ENCODE results near the gene GAB2.
"Not testable (repeated sequence)": the region's sequence is repeated elsewhere in the genome, so short reads cannot be mapped to it uniquely, and the experiment has no call there.

GAB2 gene

DNA sequence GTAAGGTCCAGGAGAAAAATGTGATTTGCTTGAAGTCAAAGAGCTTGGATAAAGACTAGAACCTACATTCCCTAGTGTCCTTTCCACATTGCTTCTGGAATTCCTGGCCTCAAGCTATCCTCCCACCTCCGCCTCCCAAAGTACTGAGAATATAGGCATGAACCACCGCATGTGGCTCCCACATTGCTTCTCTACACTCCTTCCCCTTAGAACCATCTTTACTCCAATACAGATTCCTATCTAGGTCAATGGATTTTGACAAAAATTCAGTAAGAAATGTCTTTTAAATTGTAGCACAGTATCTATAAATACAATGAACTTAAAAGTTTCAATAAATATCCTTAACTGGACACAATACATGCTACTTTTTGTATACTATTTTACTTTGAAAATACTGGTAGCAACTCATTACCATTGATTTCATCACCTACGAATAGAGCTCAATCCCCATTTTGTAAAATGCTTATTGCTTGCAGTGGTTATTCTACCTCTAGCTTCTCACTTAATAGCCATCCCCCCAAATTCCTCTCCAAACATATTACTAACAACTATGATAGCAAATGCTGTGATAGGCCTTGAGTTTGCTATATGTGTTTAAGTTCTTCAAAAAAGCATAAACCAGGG, 53.4 kb downstream of the GAB2 start:
- peak; percentile 67 for DNase-seq

DNA sequence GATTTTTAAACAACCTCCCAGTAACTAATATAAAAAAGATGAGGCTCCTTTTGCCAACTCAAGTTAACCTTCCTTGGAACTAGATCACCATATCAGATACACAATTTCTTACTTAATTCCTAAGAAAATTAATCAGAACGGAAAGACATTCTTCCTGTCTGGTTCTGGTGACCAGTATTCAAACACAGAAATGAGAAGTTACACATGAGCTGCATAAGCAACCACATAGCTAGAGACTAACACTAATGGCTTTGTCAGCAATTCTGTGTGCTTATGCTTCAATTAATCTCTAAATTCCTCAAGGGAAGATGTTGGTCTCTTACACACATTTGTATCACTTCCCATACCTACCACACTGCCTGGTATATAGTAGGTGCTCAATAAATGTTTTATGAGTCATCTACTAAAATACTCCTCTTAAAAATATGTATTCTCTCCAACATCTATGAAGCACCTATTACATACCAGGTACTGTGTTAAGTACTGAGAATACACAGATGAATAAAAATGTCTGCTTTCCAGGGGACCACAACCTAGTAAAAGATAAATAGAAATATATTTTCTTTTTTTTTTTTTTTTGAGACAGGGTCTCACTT, 54.5 kb downstream of the GAB2 start:
- DNase-seq: no peak

DNA sequence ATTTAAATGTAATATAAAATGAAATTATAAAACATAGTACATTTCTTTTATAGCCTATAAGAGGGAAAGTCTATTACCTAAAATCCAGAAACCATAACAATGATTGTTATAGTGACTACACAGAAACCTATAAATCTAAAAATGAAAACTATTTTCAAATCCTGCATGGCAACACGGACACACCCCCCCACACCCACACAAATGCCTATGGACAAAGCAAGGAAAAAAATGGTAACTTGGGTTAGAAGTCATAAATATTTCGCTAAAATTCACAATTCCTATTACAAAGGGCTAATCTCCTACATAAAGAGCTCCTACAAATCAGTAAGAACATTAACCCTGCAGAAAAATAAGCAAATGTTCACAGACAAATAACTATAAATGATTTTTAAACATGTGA, 56.4 kb downstream of the GAB2 start:
- DNase-seq: no peak

DNA sequence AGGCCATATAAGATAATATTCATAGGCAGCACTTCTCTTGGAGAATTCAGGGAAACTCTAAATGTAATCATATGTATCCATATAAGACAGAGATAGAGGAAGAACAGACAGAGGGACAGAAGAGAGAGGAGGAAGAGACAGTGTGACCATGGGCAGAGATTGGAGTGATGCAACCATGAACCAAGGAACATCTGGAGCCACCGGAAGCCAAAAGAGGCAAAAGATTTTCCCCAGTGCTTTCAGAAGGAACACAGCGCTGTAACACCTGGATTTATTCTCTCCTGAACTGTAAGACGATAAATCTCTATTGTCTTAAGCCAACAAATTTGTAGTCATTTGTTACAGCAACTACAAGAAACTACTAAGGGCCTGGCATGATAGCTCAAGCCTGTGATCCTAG, 57.7 kb downstream of the GAB2 start:
- DNase-seq: no peak

DNA sequence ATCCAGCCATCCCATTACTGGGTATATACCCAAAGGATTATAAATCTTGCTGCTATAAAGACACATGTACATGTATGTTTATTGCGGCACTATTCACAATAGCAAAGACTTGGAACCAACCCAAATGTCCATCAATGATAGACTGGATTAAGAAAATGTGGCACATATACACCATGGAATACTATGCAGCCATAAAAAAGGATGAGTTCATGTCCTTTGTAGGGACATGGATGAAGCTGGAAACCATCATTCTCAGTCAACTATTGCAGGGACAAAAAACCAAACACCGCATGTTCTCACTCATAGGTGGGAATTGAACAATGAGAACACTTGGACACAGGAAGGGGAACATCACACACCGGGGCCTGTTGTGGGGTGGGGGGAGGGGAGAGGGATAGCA, 59.7 kb downstream of the GAB2 start:
- DNase-seq: not testable (repeated sequence)

DNA sequence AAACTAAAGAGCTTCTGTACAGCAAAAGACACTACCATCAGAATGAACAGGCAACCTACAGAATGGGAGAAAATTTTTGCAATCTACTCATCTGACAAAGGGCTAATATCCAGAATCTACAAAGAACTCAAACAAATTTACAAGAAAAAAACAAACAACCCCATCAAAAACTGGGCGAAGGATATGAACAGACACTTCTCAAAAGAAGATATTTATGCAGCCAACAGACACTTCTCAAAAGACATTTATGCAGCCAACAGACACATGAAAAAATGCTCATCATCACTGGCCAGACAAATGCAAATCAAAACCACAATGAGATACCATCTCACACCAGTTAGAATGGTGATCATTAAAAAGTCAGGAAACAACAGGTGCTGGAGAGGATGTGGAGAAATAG, 60.2 kb downstream of the GAB2 start:
- not testable (repeated sequence) for DNase-seq

DNA sequence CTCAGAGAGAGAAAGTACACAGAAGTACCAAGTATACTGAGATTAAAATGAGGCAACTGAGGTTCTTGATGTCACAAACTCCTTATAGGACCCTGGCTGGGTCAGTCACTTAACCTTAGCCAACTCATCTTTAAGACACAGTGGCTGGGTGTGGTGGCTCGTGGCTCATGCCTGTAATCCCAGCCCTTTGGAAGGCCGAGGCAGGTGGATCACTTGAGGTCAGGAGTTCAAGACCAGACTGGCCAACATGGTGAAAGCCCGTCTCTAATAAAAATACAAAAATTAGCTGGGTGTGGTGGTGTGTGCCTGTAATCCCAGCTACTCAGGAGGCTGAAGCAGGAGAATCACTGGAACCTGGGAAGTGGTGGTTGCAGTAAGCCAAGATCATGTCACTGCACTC, 61.9 kb downstream of the GAB2 start:
- not testable (repeated sequence) for DNase-seq

DNA sequence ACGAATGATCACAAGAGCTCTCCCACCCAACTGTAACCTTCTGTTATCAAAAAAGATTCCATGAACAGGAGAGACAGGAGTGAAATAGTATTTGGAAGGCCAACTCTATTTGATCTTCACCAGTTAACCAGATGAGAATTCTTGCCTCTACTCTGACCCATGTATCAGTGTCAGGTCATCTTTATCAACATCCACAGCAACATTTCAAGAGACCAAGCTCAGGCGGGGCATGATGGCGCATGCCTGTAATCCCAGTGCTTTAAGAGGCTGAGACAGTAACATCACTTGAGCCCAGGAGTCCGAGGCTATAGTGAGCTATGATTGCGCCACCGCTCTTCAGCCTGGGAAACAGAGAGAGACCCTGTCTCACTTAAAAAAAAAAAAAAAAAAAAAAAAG, 62.3 kb downstream of the GAB2 start:
- DNase-seq: no peak

DNA sequence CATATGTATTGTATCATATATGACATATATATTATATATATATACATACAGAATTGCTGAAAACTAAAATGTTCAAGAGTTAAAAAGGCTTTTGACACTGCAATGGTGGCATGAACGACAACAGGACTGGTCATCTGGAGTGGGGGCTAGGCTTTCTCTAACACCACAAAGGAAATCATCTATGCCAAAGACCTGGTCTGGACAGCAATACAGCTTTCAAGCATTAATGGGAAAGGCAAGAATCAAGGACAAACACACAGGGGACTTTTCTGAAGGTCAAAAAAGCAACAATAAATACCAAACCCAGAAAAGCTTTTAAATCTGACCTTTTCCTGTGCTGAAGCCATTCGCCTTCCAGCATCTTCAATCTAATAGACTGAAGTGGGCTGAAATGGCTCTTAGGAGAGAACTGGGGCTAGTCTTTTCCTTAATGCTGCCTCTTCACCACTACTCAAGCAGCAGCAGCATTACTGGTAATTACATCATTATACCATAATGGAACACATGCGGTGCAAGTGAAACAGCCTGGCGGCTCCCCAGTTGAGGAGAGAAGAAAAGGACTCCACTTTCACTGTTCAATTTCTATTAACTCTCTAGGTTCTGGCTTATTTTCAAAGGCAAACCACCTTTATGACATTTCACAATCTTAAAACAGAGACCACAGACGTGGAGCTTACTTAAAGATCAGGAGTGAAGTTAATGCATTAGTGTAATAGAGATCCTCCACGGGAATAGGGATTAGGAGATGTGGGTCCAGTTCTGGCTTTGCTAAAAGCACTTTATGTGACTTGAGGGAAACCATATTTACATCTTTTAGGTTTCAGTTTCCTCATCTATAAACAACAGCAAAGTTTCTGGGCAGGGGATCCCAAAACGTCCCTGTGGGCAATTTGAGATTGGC, 63.0 kb downstream of the GAB2 start:
- peak; percentile 79 for DNase-seq

DNA sequence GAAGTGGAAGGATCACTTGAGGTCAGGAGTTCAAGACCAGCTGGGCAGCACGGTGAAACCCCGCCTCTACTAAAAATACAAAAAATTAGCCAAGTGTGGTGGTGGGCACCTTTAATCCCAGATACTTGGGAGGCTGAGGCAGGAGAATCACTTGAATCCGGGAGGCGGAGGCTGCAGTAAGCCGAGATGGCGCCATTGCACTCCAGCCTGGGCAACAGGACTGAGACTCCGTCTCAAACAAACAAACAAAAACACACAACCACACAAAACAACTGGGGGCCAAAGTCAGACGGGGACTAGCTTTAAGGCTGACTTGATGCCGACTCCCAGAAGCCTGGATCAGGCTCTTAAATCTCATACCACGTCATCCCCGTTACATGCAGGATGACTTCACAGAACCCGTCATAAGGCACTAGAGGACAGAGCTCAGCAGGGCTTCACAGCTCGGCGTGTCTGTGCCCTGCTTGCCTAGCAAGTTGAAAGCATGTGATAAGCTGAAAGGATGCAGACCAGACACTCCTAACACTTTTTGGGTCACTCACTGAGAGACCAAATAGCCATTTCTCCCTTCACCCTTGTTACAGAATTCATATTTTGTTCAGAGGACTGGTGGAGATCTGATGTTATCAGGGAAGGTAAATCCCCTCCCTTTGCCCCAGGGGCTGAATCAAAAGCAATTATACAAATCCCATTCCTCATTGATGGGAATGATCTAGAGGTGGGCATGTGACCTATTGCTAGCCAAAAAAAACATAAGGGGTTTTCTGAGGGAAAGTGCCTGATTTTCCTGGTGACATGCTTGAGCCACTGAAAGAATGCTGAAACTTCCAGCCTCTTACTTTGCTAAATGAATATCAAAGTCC, 65.4 kb downstream of the GAB2 start:
- peak; percentile 89 for DNase-seq

DNA sequence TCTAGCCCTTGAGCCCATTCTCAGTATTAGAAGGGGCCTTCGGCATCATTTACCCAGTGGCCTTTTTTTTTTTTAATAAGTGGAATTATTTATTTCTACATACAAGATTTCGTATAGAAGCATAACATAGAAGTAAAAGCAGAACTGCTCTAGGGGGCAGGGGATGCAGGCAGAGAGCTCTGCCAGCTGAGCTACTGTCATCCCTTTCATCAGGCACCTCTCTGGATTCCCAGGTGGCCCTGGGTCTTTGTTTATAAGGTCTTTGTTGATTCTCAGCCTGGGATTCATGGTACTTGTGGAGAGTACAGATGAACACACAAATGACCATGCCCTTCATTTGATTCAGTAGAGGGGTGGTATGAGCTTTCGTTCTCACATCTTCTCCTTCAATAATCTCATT, 66.4 kb downstream of the GAB2 start:
- no peak for DNase-seq

DNA sequence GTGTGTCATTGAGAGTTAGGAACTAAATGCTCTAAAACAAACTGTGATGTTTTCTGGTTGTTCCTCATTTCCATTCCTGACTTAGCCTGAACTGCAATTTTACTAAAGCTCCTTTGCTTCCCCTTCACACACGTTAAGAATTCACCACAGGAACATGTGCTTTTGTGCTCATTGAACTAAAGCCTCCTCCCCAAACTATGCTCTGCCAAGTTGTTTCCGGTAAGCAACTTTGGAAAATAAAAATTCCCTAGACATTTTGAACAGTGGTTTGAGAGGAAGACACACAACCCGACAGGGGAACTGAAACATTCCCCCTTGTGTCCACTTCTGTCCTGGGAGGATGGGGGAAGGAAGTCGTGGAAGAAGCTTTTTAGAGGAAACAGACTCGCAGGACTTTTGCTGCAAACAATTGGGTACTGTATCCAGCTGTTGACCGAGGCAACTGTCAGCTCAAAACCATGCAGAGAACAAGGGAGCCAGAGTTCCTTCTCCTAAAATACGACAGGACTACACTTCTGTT, 66.9 kb downstream of the GAB2 start:
- DNase-seq: peak; percentile 75

DNA sequence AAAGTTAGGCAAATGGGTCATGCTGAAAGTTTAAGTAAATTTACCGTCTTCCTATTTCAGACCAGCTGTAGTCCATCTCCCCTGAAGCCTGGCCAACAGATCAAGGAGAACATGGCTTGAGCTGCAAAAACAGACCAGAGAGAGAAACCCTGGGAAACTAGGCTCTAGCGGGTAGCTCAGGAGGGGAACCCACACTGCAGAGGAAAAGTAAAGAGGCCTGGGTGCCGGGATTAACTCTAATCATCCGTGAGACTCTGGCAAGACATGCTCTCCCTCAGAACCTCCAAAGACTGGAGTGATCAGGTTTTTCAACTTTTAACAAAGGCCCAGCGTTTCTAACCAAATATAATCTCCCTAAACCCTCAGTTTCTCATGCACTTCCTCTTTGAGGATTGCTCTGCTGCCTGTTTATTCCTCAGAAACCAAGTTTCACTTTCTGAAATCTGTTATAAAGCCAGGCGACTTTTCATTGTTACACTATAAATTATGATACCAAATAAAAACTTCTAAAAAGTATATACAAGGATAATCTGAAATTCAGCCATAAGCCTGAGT, 67.5 kb downstream of the GAB2 start:
- peak; percentile 75 for DNase-seq

DNA sequence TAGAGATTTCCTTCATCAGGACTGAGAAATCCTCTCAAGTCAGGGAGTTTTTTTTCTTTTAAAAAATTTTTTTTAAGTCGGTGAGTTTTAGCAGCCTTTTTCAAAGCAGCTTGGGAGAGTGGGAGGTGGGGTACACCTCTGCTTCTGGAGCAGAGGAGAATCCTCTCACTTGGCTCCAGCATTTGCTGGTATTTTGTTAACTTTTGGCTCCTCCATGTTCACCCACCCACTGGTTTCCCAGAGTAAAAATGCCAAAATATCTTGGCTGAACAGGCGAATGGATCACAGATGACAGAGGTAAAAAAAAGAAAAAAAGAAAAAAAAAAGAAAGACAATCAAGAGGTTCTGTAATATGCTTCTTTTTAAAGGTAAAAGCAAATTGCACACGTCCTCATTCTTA, 68.0 kb downstream of the GAB2 start:
- no peak for DNase-seq

DNA sequence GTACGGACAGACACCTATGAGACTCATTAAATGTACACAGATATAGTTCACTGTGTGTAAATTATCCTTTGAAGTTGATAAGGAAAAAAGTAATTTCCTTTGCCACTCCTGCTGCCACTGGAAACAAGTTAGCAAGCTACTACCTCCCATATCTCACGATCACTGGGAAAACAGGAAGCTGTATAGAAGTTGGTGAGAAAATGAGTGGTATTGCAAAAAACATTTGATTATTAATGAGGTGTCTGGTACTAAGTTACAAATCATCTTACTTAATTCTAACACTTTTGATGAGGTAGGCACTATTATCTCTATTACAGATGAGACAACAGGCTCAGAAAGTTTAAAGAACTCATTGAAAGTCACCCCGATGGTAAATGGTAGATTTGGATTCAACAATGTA, 68.5 kb downstream of the GAB2 start:
- no peak for DNase-seq

DNA sequence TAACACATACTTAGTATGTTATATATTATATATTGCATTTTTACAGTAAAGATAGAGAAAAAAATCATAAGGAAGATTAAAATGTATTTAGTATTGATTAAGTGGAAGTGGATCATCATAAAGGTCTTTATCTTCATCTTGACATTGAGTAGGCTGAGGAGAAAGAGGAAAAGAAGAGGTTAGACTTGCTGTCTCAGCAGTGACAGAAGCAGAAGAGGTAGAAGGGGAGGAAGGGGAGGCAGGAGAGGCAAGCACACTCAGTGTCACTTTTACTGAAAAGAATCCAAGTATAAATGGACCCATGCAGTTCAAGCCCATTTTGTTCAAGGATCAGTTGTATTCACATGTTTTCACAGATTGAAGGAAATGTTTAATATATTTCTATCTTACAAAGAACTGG, 69.7 kb downstream of the GAB2 start:
- no peak for DNase-seq

DNA sequence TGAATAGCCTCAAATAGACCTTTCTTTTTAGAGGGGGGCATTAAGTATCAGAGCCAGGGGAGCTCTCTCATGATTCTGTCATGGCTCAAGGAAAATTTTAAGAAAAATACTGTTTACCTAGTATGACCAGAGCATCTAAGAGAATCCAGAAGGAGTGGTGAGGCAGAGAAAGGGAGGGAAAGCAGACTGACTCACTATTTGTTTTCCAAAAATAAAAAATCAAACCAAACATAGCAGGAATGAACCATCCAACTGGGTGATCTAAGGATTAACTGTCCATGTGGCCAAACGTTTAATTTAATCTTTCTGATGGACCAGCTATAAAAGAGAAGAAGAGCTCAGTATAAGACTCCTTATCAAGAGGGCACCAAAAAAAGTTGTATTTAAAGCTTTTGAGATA, 70.8 kb downstream of the GAB2 start:
- no peak for DNase-seq

DNA sequence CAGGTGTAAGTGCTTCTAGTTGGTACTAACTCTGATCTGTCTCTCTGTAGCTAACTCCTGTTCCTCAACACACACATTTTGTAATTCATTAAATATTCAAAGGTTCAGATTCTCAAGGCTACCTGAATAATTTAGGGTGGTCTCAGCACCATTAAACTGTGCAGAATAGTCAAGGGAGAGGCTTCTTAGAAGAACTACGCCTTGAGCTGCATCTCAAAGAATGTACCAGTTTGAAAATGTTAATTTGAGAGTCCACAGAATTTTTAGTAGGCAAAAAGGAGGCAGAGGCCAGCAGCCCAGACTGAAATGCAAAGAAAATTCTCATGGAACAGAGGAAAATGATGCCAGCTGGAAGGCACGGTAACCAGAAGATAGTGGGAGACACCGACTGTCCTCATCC, 72.2 kb downstream of the GAB2 start:
- DNase-seq: no peak

DNA sequence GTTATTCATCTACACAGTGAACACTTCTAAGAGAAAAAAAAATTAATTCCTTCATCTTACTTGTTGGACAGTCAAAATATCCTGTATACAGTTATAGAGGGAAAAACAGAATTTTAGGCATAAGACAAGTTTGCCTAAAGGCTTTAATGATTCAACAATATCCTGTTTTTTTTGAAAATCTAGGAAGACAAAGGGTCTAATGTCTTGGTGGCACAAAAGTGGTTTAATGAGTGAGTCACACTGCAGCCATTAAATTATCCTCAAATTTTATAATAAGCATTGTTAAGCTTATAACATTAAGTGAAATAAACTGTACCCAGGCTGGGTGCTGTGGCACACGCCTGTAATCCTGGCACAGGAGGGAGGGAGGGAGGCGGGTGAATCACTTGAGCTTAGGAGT, 72.9 kb downstream of the GAB2 start:
- DNase-seq: no peak

DNA sequence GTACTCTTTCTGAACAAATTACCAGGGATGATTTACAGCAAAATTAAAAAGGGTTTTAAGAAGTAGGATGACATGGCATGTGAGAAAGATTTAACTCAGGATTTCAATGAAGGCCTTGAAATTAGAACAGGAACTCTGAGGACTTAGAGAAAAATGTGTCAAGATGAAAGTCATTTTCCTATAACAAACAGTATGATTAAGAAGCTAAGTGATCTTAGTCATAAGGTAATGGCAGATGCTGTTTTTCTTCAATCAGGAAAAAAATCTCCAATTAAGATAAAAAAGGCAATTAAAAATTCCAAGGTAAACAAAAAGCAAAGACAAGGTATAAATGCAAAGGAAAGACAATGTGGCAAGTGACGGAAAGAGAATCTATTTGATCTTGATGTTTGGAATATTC, 73.5 kb downstream of the GAB2 start:
- DNase-seq: no peak

DNA sequence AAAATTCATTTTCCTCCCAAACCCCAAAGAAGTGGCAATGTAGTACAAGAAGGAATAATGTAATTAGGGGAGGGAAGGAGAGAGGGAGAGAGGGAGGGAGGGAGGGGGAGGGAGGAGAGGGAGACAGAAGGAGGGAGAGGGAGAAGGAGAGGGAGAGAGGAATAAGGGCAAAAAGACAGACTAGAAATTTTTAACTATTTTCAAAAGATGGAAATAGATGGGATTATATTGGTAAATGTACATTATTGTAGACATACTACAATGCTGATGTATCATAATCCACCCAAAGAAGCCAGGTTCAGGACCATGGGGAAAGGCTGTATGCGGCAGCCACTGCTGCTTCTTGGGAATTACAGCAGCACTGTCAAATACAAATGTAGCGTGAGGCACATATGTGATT, 74.3 kb downstream of the GAB2 start:
- DNase-seq: no peak

DNA sequence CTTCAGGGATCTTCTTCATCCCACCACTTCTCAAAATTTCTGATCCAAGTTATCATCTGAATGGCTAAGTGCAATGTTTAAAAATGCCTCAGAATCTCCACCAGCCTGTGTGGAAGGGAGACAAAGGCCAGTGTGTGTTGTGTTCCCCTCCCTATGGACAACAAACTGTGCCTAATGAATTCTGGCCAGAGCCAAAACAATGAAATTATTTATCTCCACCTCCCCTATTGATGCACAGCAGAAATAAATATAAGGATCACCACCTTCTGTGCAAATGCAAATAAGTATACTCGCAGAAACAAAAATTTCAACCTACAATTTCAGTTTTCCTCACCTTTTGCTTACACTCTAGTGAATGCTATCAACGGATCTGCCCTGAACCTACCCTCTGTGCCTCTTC, 75.8 kb downstream of the GAB2 start:
- DNase-seq: no peak

DNA sequence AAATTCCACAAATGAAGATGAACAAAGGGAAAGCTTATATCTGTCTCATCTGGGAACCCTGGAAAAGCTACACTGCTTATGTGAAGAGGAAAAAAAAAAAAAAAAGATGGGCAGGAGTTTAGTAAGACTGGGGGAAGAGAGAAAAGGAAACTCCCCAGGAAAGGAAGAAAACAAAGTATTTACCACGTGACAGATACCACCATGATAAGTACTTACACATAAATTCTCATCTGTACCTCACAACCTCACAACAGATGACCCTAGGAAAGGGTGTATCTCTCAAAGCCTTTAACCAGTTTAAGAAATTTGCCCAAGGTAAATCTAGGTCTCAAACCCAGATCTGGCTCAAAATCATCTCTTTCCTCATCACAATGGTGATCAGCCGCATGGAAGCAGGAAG, 77.1 kb downstream of the GAB2 start:
- no peak for DNase-seq

All from islet precursor cell (in vitro differentiated cells).